ENCODE results near the gene MMP20.

- no peak for TF ChIP-seq CTCF (IDR thresholded peaks at IDR 0.05)
- no peak for TF ChIP-seq POLR2A (IDR thresholded peaks at IDR 0.05)
Measured at GRCh38 chr11:102615077-102615893, 9.8 kb downstream of the MMP20 start.

Data from heart left ventricle (tissue), 13 donors.